Vagina (tissue), 2 donors: ENCODE measurements around the gene RAB41. TPM values are rescaled to one million over a fixed set of nuclear protein-coding genes. Genes with fewer than 3 reads are reported as not detected.
A peak's percentile ranks its signal among the peaks of the same experiment; 100 is the strongest.

ENCODE experiments used
- DNase-seq, 2 donors: peaks; one replicate each; pipeline ENCODE4 v3.0.0-alpha.2; 2017; ENCODE audit errors: extremely low spot score in 2 of 2
- H3K27ac ChIP-seq: fragments of 200-600 bp; sonication (generic); one replicate; pipeline ENCODE4 v1.5.1; 2019
- H3K27me3 ChIP-seq: fragments of 200-600 bp; sonication (generic); one replicate; pipeline ENCODE4 v1.5.1; 2019
- H3K36me3 ChIP-seq, 2 donors: fragments of 200-600 bp; sonication (generic); one replicate each; pipeline ENCODE4 v1.5.1; 2017 to 2019
- H3K4me1 ChIP-seq: fragments of 200-600 bp; sonication (generic); one replicate; pipeline ENCODE4 v1.5.1; 2019
- H3K4me3 ChIP-seq, 2 donors: fragments of 200-600 bp; sonication (generic); 1 replicate in 1 of 2; 2 replicates in 1 of 2; pipeline ENCODE4 v1.5.1; 2016 to 2019
- H3K9me3 ChIP-seq: fragments of 200-600 bp; sonication (generic); one replicate; pipeline ENCODE4 v1.5.1; 2019
- CTCF ChIP-seq, 3 experiments: fragments of 450-650 bp in 2 of 3; fragments of 200-600 bp in 1 of 3; sonication (generic) in 1 of 3; IDR thresholded peaks; one replicate each; pipeline ENCODE4 v1.5.1; 2017 to 2019; ENCODE audit warnings: antibody characterized with exemption in 3 of 3, mild to moderate bottlenecking in 2 of 3, moderate library complexity in 2 of 3
- POLR2A ChIP-seq, 2 donors: fragments of 450-650 bp; IDR thresholded peaks; one replicate each; pipeline ENCODE4 v1.6.1; 2017; ENCODE audit warnings: antibody characterized with exemption in 2 of 2, mild to moderate bottlenecking in 2 of 2, moderate library complexity in 2 of 2
- POLR2AphosphoS5 ChIP-seq, 2 donors: sonication (generic); formaldehyde crosslinking; IDR thresholded peaks; one replicate each; pipeline ENCODE4 v1.9.0; 2017; ENCODE audit warnings: antibody characterized with exemption in 2 of 2, mild to moderate bottlenecking in 2 of 2, low read depth in 1 of 2; ENCODE audit not compliant: insufficient read depth in 1 of 2
- intact Hi-C: fragments of 100-400 bp; cut with DNase I; formaldehyde crosslinking; loops from one replicate; pipeline ENCODE4 v1.15.1; 2023
- total RNA-seq: library from RNA; depleted of rRNA; stranded (reverse); fragments of >200 nt; gene quantifications from one replicate; pipeline ENCODE4 v1.2.3, GENCODE V29; 2016

Gene RAB41
- total RNA-seq, 1 donor from 2014 or later = not detected

GRCh38 chrX:70289793-70290770 lies 8.1 kb downstream of the RAB41 start, which contains the start of the genes KIF4A and PDZD11:
Gene KIF4A (plus strand): TSS chrX:70290104. CDS start chrX:70290459, 355 bp downstream.
Gene PDZD11 (minus strand): TSS chrX:70289927. CDS start chrX:70289341, 586 bp downstream.
- Histone ChIP-seq H3K27me3 (no peaks in the 10 kb centered on the region), H3K27ac (peak within 1 kb of the TSS; percentile 70), H3K9me3 (no peaks in the 10 kb centered on the region), H3K4me1 (peaks cover 9% of the 10 kb centered on the region), H3K4me3 (peak within 1 kb of the TSS; percentile 34 to 49), H3K36me3 (peaks cover 0 to 3% of the 10 kb centered on the region in 2 donors)
- no peak for DNase-seq
- TF ChIP-seq CTCF (IDR thresholded peaks at IDR 0.05) (no peak), POLR2A (IDR thresholded peaks at IDR 0.05) (no peak), POLR2AphosphoS5 (IDR thresholded peaks at IDR 0.05; ENCODE audit: insufficient read depth in 1 of 2, low read depth in 1 of 2) (peak; percentile 33 to 49)
- intact Hi-C loops = no loop called here

- Histone ChIP-seq H3K4me1 (peaks cover 9% of the 10 kb centered on the region), H3K27me3 (no peaks in the 10 kb centered on the region), H3K9me3 (no peaks in the 10 kb centered on the region), H3K4me3 (no peak overlapping the region), H3K27ac (no peak overlapping the region), H3K36me3 (no peaks in the 10 kb centered on the region)
- TF ChIP-seq CTCF (IDR thresholded peaks at IDR 0.05) (no peak), POLR2AphosphoS5 (IDR thresholded peaks at IDR 0.05; ENCODE audit: insufficient read depth in 1 of 2, low read depth in 1 of 2) (no peak), POLR2A (IDR thresholded peaks at IDR 0.05) (no peak)
- DNase-seq = no peak
- intact Hi-C loops = no loop called here
These were observed 10.8 kb downstream of the RAB41 start for GRCh38 chrX:70292788-70293187.

GRCh38 chrX:70293621-70294020 lies 11.6 kb downstream of the RAB41 start:
- intact Hi-C loops = no loop called here

GRCh38 chrX:70301716-70302115 lies 19.7 kb downstream of the RAB41 start:
- intact Hi-C loops = no loop called here
- Histone ChIP-seq H3K36me3 (no peaks in the 10 kb centered on the region), H3K27ac (no peak overlapping the region), H3K9me3 (no peaks in the 10 kb centered on the region), H3K27me3 (no peaks in the 10 kb centered on the region), H3K4me1 (no peaks in the 10 kb centered on the region), H3K4me3 (no peak overlapping the region)
- no peak for DNase-seq
- TF ChIP-seq POLR2A (IDR thresholded peaks at IDR 0.05) (no peak), CTCF (IDR thresholded peaks at IDR 0.05) (no peak), POLR2AphosphoS5 (IDR thresholded peaks at IDR 0.05; ENCODE audit: insufficient read depth in 1 of 2, low read depth in 1 of 2) (no peak)

More at GRCh38 chrX:70293621-70294020, 11.6 kb downstream of the RAB41 start:
- Histone ChIP-seq H3K27me3 (no peaks in the 10 kb centered on the region), H3K27ac (no peak overlapping the region), H3K9me3 (no peaks in the 10 kb centered on the region), H3K4me1 (peaks cover 9% of the 10 kb centered on the region), H3K36me3 (no peaks in the 10 kb centered on the region), H3K4me3 (no peak overlapping the region)
- no peak for DNase-seq
- TF ChIP-seq POLR2A (IDR thresholded peaks at IDR 0.05) = no peak

- no peaks in the 10 kb centered on the region for H3K27me3 ChIP-seq
These were observed 31.5 kb downstream of the RAB41 start for GRCh38 chrX:70313503-70313902.

More at GRCh38 chrX:70313503-70313902, 31.5 kb downstream of the RAB41 start:
- intact Hi-C loops = no loop called here
- H3K4me1 ChIP-seq = no peaks in the 10 kb centered on the region
- H3K27ac ChIP-seq = no peak overlapping the region
- H3K4me3 ChIP-seq = no peak overlapping the region
- no peak for DNase-seq
- no peaks in the 10 kb centered on the region for H3K9me3 ChIP-seq
- TF ChIP-seq POLR2A (IDR thresholded peaks at IDR 0.05) (no peak), POLR2AphosphoS5 (IDR thresholded peaks at IDR 0.05; ENCODE audit: insufficient read depth in 1 of 2, low read depth in 1 of 2) (no peak), CTCF (IDR thresholded peaks at IDR 0.05) (no peak)
- H3K36me3 ChIP-seq = no peaks in the 10 kb centered on the region
